GM12801 (cell line): ENCODE data around the gene RECK.

ENCODE experiments used
- TF ChIP-seq, protein P1 (sequence below): IDR thresholded peaks from one replicate; pipeline ENCODE4 v1.5.1; 2011; ENCODE audit warnings: control low read depth; ENCODE audit not compliant: insufficient read length; ENCODE audit errors: extremely low read depth

Gene RECK

DNA sequence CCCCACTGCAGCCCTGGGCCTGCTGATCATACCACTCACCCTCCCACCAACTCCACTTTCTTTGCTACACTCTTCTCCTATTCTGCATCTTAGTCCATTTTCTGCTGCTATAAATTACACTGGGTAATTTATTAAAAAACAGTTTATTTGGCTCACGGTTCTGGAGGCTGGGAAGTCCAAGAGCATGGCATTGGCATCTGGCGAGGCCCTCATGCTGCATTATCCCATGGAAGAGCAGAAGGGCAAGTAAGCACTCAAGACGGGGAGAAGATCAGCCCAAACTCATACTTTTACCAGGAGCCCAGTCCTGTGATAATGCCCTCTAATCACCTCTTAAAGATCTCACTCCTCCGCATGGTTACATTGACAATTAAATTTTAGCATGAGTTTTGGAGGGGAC is 109.3 kb downstream of the RECK start:
- TF ChIP-seq, protein P1, sequence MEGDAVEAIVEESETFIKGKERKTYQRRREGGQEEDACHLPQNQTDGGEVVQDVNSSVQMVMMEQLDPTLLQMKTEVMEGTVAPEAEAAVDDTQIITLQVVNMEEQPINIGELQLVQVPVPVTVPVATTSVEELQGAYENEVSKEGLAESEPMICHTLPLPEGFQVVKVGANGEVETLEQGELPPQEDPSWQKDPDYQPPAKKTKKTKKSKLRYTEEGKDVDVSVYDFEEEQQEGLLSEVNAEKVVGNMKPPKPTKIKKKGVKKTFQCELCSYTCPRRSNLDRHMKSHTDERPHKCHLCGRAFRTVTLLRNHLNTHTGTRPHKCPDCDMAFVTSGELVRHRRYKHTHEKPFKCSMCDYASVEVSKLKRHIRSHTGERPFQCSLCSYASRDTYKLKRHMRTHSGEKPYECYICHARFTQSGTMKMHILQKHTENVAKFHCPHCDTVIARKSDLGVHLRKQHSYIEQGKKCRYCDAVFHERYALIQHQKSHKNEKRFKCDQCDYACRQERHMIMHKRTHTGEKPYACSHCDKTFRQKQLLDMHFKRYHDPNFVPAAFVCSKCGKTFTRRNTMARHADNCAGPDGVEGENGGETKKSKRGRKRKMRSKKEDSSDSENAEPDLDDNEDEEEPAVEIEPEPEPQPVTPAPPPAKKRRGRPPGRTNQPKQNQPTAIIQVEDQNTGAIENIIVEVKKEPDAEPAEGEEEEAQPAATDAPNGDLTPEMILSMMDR: no peak

GRCh38 chr9:36146651-36147050 is 109.9 kb downstream of the RECK start:
- TF ChIP-seq, protein P1: no peak

GRCh38 chr9:36147441-36148175 is 110.9 kb downstream of the RECK start:
- TF ChIP-seq, protein P1: no peak

DNA sequence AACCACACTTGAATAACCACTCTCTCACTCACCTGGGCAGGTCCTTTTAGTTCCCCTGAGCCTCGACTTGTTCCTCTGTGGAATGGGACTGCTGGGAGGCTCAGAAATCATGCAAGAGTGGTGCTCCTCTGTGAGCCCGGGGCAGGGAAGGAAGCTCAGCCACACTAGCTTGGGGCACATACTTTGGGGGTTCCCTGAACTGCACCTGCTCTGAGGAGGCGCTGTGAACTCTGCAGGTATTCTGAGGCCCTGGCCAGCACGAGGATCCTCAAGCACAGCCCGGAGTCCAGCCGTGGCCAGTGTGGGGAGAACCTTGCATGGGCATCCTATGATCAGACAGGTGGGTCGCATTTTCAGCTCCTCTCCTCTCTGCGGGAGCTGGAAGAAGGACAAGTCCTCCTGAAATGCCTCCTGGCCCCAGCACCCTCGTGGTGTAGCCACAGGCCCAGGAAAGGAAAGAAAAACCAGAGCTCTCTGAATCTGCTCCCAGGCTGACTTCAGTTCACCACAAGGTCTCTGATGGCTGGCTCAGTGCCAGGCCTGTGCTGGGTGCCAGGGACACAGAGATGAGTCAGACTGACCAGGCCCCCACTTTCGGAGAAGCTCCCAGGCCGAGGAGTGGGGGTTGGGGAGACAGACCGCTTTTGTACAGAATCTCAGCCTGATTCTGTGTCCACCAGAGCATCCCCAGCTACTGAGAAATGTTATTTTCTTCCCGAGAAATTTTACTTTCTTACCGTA is 111.8 kb downstream of the RECK start:
- TF ChIP-seq, protein P1: no peak

- TF ChIP-seq, protein P1: no peak
Measured at GRCh38 chr9:36149197-36149596, 112.5 kb downstream of the RECK start.

GRCh38 chr9:36150574-36151315 is 114.0 kb downstream of the RECK start:
- TF ChIP-seq, protein P1: no peak

- TF ChIP-seq, protein P1: no peak
Measured at GRCh38 chr9:36151316-36152210, 114.8 kb downstream of the RECK start.
